ENCODE results near the gene TIMM23B. TPM values are rescaled to one million over a fixed set of nuclear protein-coding genes. Genes with fewer than 3 reads are reported as not detected.
"Not testable (repeated sequence)": the region's sequence is repeated elsewhere in the genome, so short reads cannot be mapped to it uniquely, and the experiment has no call there.

Gene TIMM23B
- polyA plus RNA-seq, 12 donors = 11.3 to 27.8 (median 15.0) TPM; not detected in 1

GRCh38 chr10:49971466-49971865 lies 29.6 kb downstream of the TIMM23B start:
- not testable (repeated sequence) for DNase-seq

DNA sequence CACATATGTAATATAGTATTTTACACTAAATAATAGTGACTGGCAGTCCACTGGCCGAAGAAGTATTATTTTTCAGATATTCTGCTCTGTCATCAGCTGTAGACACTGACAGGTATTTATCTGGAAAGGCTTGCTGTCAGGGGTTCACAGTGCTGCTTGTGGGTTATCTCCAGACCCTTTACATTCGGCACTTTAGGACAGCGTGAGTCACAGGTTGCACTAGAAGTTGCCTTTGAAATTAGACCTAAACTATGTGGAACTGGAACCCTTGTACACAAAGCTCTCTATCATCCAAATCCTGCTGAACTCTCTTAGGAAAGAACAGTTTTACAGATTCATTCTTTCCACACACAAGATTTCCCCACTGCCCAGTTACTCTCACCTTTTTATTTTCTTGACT lies 30.2 kb downstream of the TIMM23B start:
- not testable (repeated sequence) for DNase-seq

DNA sequence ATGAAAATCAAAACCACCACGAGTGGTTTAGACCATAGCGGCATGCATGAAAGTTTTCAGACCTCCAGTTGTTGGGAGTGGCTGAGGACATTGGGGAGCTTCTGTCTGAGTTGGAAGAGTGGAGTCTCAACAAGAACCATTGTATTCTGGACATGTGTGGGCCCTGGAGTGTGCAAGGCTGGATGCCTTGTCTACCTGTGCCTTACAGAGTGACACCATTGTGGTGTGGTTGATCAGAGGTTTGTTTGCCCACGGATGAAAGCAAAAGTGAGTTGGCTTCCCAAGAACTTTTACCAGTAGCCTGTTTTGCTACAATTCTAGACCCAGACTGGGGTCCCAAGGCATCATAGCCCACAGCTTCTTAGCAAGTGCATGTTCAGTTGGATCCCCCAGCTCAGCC lies 35.9 kb downstream of the TIMM23B start:
- not testable (repeated sequence) for DNase-seq

GRCh38 chr10:49987207-49987606 lies 45.4 kb downstream of the TIMM23B start:
- DNase-seq = not testable (repeated sequence)

DNA sequence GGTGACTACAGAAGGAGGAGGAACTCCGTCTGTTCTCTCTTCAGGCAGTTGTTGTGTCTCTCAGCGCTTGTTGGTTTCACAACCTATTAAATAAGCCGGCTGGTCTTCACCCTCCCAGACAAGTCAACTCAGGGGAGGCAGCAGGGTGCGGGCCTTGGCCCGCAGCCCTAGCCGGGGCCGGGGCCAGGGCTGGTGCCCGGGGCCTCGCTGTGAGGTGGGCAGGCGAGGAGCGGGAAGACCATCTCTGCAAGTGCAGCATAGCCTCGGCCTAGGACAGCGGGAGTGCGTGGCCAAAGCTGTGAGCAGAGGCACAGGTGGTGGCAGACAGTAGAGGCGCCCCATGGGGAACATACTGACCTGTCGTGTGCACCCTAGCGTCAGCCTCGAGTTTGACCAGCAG lies 46.5 kb downstream of the TIMM23B start, which contains the start of gene AGAP6:
Gene AGAP6, plus strand, starts transcription at position 31 of the 400 bp plus-strand sequence. Its CDS starts 310 bp downstream, at position 341.
- DNase-seq = not testable (repeated sequence)

DNA sequence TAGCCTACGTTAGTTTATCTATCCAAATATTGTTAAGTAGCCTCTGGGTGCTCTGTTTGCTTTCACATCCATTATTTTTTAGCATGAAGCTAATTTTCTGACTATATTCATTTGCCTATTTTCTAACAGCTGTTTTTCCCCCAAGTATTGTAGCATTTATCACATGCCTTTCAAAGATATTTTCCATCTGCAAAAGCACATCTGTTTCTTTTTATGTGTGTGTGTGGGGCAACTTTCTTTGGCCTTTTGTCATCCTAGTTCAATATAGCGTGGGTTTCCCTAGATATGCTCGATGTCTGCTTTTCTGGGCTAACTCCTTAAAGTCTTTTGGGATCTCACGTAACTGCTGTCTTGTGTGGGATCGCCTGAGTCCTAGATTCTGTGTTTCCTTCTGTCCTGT lies 53.5 kb downstream of the TIMM23B start:
- DNase-seq = not testable (repeated sequence)

DNA sequence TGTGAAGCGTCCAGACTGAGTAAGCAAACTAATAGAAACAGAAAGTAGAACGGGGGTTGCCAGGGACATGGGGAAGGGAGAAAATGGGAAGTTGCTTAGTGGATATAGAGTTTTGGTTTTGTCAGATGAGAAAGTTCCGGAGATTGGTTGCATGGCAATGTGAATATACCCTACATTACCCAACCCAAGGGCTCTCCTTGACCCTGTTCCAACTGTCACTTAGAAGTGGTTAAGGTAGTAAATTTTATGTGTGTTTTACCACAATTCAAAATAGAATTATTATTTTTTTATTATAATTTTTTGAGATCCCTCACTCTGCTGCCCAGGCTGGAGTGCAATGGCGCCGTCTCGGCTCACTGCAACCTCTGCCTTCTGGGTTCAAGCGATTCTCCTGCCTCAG lies 72.2 kb downstream of the TIMM23B start:
- DNase-seq = not testable (repeated sequence)

DNA sequence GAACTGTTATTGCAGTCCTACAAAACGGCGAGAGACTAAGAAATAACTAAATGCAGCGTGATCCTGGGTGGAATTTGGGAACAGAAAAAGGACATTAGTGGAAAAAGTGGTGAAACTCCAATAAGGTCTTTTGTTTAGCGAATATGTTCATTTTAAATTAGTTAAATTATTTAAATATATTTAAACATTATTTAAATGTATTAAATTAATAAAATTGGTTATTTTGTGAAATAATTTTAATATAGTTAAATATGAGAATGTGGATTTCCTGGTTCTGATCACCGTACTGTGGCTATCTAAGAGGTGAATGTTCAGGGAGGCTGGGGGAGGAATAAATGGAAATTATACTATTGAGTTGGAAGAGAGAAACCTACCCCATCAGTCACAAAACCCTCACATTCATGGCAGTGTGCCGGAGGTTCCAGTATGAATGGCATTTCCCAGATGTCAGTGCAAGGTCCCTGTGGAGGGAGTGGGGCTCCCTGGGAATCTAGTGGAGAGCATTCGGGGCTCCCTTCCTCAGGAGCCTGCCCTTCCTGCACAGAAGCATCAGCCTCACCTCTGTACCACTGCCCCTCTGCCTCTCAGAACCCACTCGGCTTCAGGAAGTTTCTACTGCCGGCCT lies 73.9 kb downstream of the TIMM23B start:
- DNase-seq = not testable (repeated sequence)

DNA sequence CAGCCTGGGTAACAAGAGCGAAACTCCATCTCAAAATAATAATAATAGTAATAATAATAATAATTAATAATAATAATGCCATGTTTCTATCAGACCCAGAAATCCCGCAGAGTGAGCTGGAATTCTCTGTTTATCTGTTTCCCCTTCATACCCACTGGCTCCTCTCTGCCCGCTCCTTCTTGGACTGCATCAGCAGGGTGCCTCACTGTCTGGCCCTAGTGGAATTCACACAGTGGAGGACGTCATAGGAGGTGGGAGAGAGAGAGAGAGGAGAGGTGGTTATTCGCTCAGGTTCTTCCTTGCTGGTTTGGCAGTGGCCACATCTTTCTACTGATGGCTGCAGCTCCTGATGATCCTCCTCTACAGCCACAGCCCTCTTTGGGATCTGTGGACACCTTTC lies 75.1 kb downstream of the TIMM23B start:
- not testable (repeated sequence) for DNase-seq

- DNase-seq = not testable (repeated sequence)
These were observed 75.8 kb downstream of the TIMM23B start for GRCh38 chr10:50017646-50018045.

- DNase-seq = not testable (repeated sequence)
These were observed 77.4 kb downstream of the TIMM23B start for GRCh38 chr10:50019279-50019678.

- not testable (repeated sequence) for DNase-seq
These were observed 78.7 kb downstream of the TIMM23B start for GRCh38 chr10:50020451-50021024.

DNA sequence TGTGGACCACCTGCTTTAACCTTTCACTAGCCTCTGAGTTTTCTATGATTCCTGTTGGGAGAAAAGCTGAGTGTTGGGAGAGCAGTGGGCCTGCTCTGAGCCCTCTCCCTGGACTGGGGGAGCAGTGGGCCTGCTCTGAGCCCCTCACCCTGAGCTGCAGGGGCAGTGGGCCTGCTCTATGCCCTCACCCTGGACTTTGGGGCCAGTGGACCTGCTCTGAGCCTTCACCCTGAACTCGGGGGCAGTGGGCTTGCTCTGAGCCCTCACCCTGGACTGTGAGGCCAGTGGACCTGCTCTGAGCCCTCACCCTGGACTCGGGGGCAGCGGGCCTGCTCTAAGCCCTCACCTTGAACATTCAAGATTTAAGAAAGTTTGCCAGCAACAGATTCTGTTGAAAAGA lies 79.8 kb downstream of the TIMM23B start:
- no peak for DNase-seq

Other genes with a start within 250 kb of the TIMM23B start
- under 1 TPM in 10 of 12 donors, not detected in 2; 0.16 to 0.68 (median 0.42) TPM for gene OGDHL, start 179.7 kb upstream of the TIMM23B start, polyA plus RNA-seq (ENCODE audit: insufficient read length in 12 of 12)
- gene PARG, start within 50 bp of the TIMM23B start, polyA plus RNA-seq (ENCODE audit: insufficient read length in 12 of 12) = 10 to 100 TPM in 11 of 12 donors, not detected in 1; 17.7 to 25.2 (median 20.6) TPM
- 10 to 100 TPM in 8 of 12 donors, 1 to 10 TPM in 3, not detected in 1; 7.0 to 24.6 (median 14.0) TPM for gene AGAP6, start 46.4 kb downstream of the TIMM23B start, polyA plus RNA-seq (ENCODE audit: insufficient read length in 12 of 12)
- gene WASHC2A, start 125.9 kb downstream of the TIMM23B start, polyA plus RNA-seq (ENCODE audit: insufficient read length in 12 of 12) = 10 to 100 TPM in 11 of 12 donors, not detected in 1; 21.3 to 55.9 (median 32.3) TPM

All from muscle of arm (tissue), 12 donors.